ENCODE data around the gene POLR2B. TPM values are rescaled to one million over a fixed set of nuclear protein-coding genes. Genes with fewer than 3 reads are reported as not detected.

POLR2B gene
- total and polyA plus RNA-seq, 2 experiments from 2014 or later = 52.4 to 110 TPM

- Histone ChIP-seq H3K9me3 (ENCODE audit: low read depth) (no peaks in the 10 kb centered on the region), H3K4me1 (ENCODE audit: insufficient read depth) (no peaks in the 10 kb centered on the region), H3K27ac (no peak overlapping the region), H3K4me2 (no peak overlapping the region), H3K4me3 (no peak overlapping the region), H3K36me3 (replicated peaks; ENCODE audit: insufficient read depth, low read depth) (no peaks in the 10 kb centered on the region), H3K79me2 (no peaks in the 10 kb centered on the region), H2AFZ (no peak overlapping the region), H4K20me1 (ENCODE audit: insufficient read depth, poor library complexity, severe bottlenecking) (no peaks in the 10 kb centered on the region), H3K27me3 (no peaks in the 10 kb centered on the region), H3K9me2 (replicated peaks; ENCODE audit: insufficient read depth) (no peaks in the 10 kb centered on the region)
- no peak for DNase-seq (ENCODE audit: low spot score)
- WGBS (ENCODE audit: low lambda C conversion rate, missing lambda C conversion rate) = 89% methylated on average over 2 of the region's 2 CpGs
- TF ChIP-seq EZH2phosphoT487 (IDR thresholded peaks at IDR 0.05; ENCODE audit: low read depth, severe bottlenecking, unreplicated experiment) = no peak
- TF ChIP-seq EZH2 (IDR thresholded peaks at IDR 0.05; ENCODE audit: borderline replicate concordance) = no peak
- no peak for TF ChIP-seq CTCF (IDR thresholded peaks at IDR 0.05; ENCODE audit: poor library complexity)
Observed at GRCh38 chr4:57070461-57070860, 91.8 kb downstream of the POLR2B start.

GRCh38 chr4:57071326-57071725 is 92.6 kb downstream of the POLR2B start:
- Histone ChIP-seq H4K20me1 (ENCODE audit: insufficient read depth, poor library complexity, severe bottlenecking) (no peaks in the 10 kb centered on the region), H2AFZ (no peak overlapping the region), H3K9me2 (replicated peaks; ENCODE audit: insufficient read depth) (no peaks in the 10 kb centered on the region), H3K4me3 (no peak overlapping the region), H3K9me3 (ENCODE audit: low read depth) (no peaks in the 10 kb centered on the region), H3K79me2 (no peaks in the 10 kb centered on the region), H3K27me3 (no peaks in the 10 kb centered on the region), H3K36me3 (replicated peaks; ENCODE audit: insufficient read depth, low read depth) (no peaks in the 10 kb centered on the region), H3K4me2 (no peak overlapping the region), H3K27ac (no peak overlapping the region), H3K4me1 (ENCODE audit: insufficient read depth) (no peaks in the 10 kb centered on the region)
- DNase-seq (ENCODE audit: low spot score) = no peak
- TF ChIP-seq EZH2 (IDR thresholded peaks at IDR 0.05; ENCODE audit: borderline replicate concordance) (no peak), EZH2phosphoT487 (IDR thresholded peaks at IDR 0.05; ENCODE audit: low read depth, severe bottlenecking, unreplicated experiment) (no peak), CTCF (IDR thresholded peaks at IDR 0.05; ENCODE audit: poor library complexity) (no peak)
- WGBS (ENCODE audit: low lambda C conversion rate, missing lambda C conversion rate) = 69% methylated on average over 2 of the region's 2 CpGs

- 89% methylated on average over 5 of the region's 5 CpGs for WGBS (ENCODE audit: low lambda C conversion rate, missing lambda C conversion rate)
- no peaks in the 10 kb centered on the region for H3K9me2 ChIP-seq (replicated peaks; ENCODE audit: insufficient read depth)
- H3K4me3 ChIP-seq = no peak overlapping the region
- peaks cover 7% of the 10 kb centered on the region for H3K4me1 ChIP-seq (ENCODE audit: insufficient read depth)
- no peaks in the 10 kb centered on the region for H3K36me3 ChIP-seq (replicated peaks; ENCODE audit: insufficient read depth, low read depth)
- no peak overlapping the region for H3K27ac ChIP-seq
- DNase-seq (ENCODE audit: low spot score) = no peak
- no peak overlapping the region for H2AFZ ChIP-seq
- no peak for TF ChIP-seq EZH2phosphoT487 (IDR thresholded peaks at IDR 0.05; ENCODE audit: low read depth, severe bottlenecking, unreplicated experiment)
- no peak for TF ChIP-seq EZH2 (IDR thresholded peaks at IDR 0.05; ENCODE audit: borderline replicate concordance)
- no peak for TF ChIP-seq CTCF (IDR thresholded peaks at IDR 0.05; ENCODE audit: poor library complexity)
- no peaks in the 10 kb centered on the region for H3K9me3 ChIP-seq (ENCODE audit: low read depth)
- no peak overlapping the region for H3K4me2 ChIP-seq
- H3K27me3 ChIP-seq = no peaks in the 10 kb centered on the region
- no peaks in the 10 kb centered on the region for H3K79me2 ChIP-seq
- no peaks in the 10 kb centered on the region for H4K20me1 ChIP-seq (ENCODE audit: insufficient read depth, poor library complexity, severe bottlenecking)
Observed at GRCh38 chr4:57073559-57073958, 94.9 kb downstream of the POLR2B start.

GRCh38 chr4:57074744-57075143 is 96.0 kb downstream of the POLR2B start:
- Histone ChIP-seq H3K27ac (no peak overlapping the region), H3K9me2 (replicated peaks; ENCODE audit: insufficient read depth) (no peaks in the 10 kb centered on the region)

More at GRCh38 chr4:57074744-57075143, 96.0 kb downstream of the POLR2B start:
- no peak overlapping the region for H2AFZ ChIP-seq
- no peak overlapping the region for H3K4me2 ChIP-seq
- H3K9me3 ChIP-seq (ENCODE audit: low read depth) = no peaks in the 10 kb centered on the region
- H3K36me3 ChIP-seq (replicated peaks; ENCODE audit: insufficient read depth, low read depth) = no peaks in the 10 kb centered on the region
- no peak overlapping the region for H3K4me3 ChIP-seq
- H3K79me2 ChIP-seq = no peaks in the 10 kb centered on the region
- WGBS (ENCODE audit: low lambda C conversion rate, missing lambda C conversion rate) = 21% methylated on average over 4 of the region's 4 CpGs
- no peaks in the 10 kb centered on the region for H3K27me3 ChIP-seq
- TF ChIP-seq CTCF (IDR thresholded peaks at IDR 0.05; ENCODE audit: poor library complexity) = no peak
- no peak for TF ChIP-seq EZH2 (IDR thresholded peaks at IDR 0.05; ENCODE audit: borderline replicate concordance)
- no peak for TF ChIP-seq EZH2phosphoT487 (IDR thresholded peaks at IDR 0.05; ENCODE audit: low read depth, severe bottlenecking, unreplicated experiment)
- H4K20me1 ChIP-seq (ENCODE audit: insufficient read depth, poor library complexity, severe bottlenecking) = no peaks in the 10 kb centered on the region
- DNase-seq (ENCODE audit: low spot score) = no peak
- H3K4me1 ChIP-seq (ENCODE audit: insufficient read depth) = peaks cover 15% of the 10 kb centered on the region
